Endothelial cell (in vitro differentiated cells): Measurements from ENCODE around the gene RFXANK. TPM values are rescaled to one million over a fixed set of nuclear protein-coding genes. Genes with fewer than 3 reads are reported as not detected.

ENCODE experiments used
- DNase-seq: peaks from one replicate; pipeline ENCODE4 v3.0.0; 2021; ENCODE audit warnings: low spot score
- H3K27ac Mint-ChIP-seq: one replicate; pipeline ENCODE4 v1.8.0; 2021; ENCODE audit warnings: mixed read lengths, inconsistent platforms; ENCODE audit not compliant: unreplicated experiment
- H3K27me3 Mint-ChIP-seq: one replicate; pipeline ENCODE4 v1.8.0; 2021; ENCODE audit warnings: mild to moderate bottlenecking, moderate library complexity, mixed read lengths, inconsistent platforms; ENCODE audit not compliant: unreplicated experiment
- H3K36me3 Mint-ChIP-seq: one replicate; pipeline ENCODE4 v1.8.0; 2021; ENCODE audit warnings: mild to moderate bottlenecking, low read depth, mixed read lengths, inconsistent platforms; ENCODE audit not compliant: unreplicated experiment
- H3K4me1 Mint-ChIP-seq: one replicate; pipeline ENCODE4 v1.8.0; 2021; ENCODE audit warnings: mild to moderate bottlenecking, mixed read lengths, inconsistent platforms; ENCODE audit not compliant: unreplicated experiment
- H3K4me3 Mint-ChIP-seq: one replicate; pipeline ENCODE4 v1.8.0; 2021; ENCODE audit warnings: mild to moderate bottlenecking, mixed read lengths, inconsistent platforms; ENCODE audit not compliant: unreplicated experiment
- H3K9me3 Mint-ChIP-seq: one replicate; pipeline ENCODE4 v1.8.0; 2021; ENCODE audit warnings: mixed read lengths, inconsistent platforms; ENCODE audit not compliant: unreplicated experiment
- total RNA-seq: library from RNA; stranded (reverse); fragmentation: NEBNext Ultra II Directional; extraction: Animal tissue kit (Norgen Biotek cat#: 25700); gene quantifications from one replicate; pipeline ENCODE4 v1.2.1, GENCODE V29; 2021; ENCODE audit not compliant: unreplicated experiment
- TF ChIP-seq, protein P1 (sequence below): fragments of 200-600 bp; sonication (generic); IDR thresholded peaks from one replicate; pipeline ENCODE4 v1.5.0; 2021; ENCODE audit warnings: antibody characterized with exemption; ENCODE audit not compliant: unreplicated experiment

RFXANK gene
- total RNA-seq, 1 donor from 2014 or later, result 131 TPM

DNA sequence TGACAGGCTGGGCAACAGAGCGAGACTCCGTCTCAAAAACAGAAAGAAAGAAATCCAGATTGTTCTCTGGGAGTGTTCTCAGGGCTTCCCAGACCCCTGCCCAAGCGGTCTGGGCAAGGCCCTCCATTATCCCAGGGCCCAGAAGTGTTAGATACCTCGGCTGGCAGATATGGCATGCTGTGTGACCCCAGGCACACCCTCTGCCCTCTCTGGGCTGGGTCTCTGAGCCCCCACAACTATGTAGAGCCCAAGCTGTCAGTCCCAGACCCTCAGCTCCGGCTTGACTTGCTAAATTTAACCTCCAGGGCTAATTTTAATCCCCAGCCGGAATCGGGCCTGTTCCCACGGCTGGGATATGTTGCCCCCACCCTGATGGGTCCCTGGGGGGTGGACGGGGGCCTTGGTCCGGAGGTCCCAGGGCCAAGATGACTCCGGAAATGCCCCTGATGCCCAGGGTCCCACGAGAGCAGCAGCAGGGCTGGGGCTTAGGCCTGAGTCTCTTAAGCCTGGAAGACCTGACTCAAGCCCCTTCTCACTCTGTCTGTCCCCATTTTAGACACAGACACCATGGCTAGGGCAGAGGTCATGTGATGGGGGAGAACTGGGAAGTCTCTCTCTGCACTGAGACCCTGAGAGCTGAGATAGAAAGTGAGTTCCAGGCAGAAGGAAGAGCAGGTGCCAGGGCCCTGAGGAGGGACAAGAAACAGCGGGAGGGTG lies 39.2 kb upstream of the RFXANK start:
- Mint-ChIP-seq H3K9me3 (no peaks in the 10 kb centered on the region), H3K4me1 (no peaks in the 10 kb centered on the region), H3K27me3 (peaks cover 4% of the 10 kb centered on the region), H3K4me3 (no peak overlapping the region), H3K36me3 (no peaks in the 10 kb centered on the region), H3K27ac (no peak overlapping the region)
- TF ChIP-seq, protein P1, sequence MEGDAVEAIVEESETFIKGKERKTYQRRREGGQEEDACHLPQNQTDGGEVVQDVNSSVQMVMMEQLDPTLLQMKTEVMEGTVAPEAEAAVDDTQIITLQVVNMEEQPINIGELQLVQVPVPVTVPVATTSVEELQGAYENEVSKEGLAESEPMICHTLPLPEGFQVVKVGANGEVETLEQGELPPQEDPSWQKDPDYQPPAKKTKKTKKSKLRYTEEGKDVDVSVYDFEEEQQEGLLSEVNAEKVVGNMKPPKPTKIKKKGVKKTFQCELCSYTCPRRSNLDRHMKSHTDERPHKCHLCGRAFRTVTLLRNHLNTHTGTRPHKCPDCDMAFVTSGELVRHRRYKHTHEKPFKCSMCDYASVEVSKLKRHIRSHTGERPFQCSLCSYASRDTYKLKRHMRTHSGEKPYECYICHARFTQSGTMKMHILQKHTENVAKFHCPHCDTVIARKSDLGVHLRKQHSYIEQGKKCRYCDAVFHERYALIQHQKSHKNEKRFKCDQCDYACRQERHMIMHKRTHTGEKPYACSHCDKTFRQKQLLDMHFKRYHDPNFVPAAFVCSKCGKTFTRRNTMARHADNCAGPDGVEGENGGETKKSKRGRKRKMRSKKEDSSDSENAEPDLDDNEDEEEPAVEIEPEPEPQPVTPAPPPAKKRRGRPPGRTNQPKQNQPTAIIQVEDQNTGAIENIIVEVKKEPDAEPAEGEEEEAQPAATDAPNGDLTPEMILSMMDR, result no peak
- DNase-seq, result no peak

DNA sequence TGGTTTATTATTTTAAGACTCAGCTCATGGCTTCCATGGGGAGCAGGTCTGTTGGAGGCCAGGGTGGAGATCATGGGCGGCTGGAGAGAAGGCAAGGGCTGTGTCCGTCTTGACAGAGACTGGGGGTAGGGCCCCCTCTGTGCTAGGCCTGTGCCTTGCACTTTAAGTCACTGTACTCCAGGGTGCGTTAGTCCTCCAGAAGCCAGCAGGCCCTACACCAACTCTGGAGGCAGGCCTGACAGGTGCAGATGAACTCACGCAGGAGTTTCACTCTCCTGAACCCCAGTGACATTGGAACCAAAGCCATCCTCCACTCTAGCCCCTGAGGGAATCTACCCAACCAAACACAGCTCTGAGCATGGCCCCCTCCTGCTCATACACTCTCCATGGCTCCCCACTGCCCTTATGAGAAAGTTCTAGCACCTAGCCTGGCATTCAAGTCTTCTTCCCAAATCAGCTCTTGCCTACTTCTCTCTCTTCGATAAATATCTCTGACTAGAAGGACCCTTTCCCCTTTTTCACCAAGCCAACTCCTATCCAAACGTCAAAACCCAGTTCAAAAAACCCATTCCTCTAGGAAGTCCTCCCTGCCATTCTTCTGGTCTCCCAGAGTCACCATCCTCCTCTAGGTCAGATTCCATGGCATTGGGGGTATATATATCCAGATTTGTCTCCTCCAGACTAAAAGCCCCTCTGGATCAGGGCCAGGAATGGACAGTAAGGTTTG lies 37.1 kb upstream of the RFXANK start:
- H3K4me1 Mint-ChIP-seq, result no peaks in the 10 kb centered on the region
- H3K4me3 Mint-ChIP-seq, result peak overlapping the region; percentile 69
- no peaks in the 10 kb centered on the region for H3K36me3 Mint-ChIP-seq
- TF ChIP-seq, protein P1, result no peak
- no peak overlapping the region for H3K27ac Mint-ChIP-seq
- H3K9me3 Mint-ChIP-seq, result no peaks in the 10 kb centered on the region
- H3K27me3 Mint-ChIP-seq, result peaks cover 4% of the 10 kb centered on the region
- no peak for DNase-seq

DNA sequence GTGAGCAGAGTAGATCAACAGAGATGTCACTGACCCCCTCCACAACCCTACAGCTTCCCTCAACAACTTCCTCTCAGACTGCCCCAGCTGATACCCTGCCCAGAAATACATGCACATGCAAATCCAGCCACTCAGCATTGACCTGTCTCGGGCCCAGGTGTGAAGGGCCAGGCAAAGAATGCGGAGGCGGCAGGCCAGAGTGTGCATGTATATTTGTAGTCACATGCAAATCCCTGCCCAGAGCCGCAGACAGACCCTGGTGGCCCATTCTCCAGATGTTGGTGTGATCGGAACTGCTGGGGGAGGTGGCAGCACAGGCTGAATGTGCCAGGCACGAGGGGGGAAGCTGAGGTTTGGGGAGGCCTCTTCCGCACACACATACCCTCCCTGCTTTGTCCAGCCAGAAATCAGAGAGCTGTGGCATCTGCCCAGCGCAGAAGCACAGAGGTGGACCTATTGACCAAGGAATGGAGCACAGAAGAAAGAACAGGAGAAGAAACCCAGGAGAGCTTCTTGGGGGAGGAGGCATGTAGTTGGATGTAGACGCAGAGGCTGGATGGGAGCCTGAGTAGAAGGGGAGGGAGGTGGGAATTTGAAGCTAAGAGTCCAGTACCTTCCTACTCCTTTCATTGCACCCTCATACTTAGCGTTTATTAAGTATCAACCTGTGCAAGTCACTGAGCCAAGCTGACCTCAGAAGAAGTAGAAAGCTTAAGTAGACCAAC lies 36.4 kb upstream of the RFXANK start:
- Mint-ChIP-seq H3K36me3 (no peaks in the 10 kb centered on the region), H3K4me1 (no peaks in the 10 kb centered on the region), H3K27ac (no peak overlapping the region), H3K9me3 (no peaks in the 10 kb centered on the region), H3K27me3 (peaks cover 4% of the 10 kb centered on the region), H3K4me3 (peak overlapping the region; percentile 77)
- TF ChIP-seq, protein P1, result no peak
- DNase-seq, result no peak

DNA sequence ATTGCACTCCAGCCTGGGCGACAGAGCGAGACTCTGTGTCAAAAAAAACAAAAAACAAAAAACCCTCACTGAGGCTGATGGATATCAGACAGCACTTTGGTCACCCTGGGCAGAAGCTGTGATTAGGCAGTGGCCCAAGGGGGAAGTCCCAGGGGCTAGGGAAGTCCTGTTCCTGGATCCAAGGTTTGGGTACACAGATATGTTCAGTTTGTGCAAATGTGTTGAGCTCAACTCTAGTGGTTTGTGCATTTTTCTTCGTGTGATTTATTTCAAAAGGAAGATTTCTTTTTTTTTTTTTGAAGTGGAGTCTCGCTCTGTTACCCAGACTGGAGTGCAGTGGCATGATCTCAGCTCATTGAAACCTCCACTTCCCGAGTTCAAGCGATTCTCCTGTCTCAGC lies 34.2 kb upstream of the RFXANK start:
- H3K27ac Mint-ChIP-seq, result no peak overlapping the region
- H3K9me3 Mint-ChIP-seq, result no peaks in the 10 kb centered on the region
- no peak overlapping the region for H3K4me3 Mint-ChIP-seq
- no peak for DNase-seq
- H3K27me3 Mint-ChIP-seq, result peaks cover 7% of the 10 kb centered on the region
- TF ChIP-seq, protein P1, result no peak
- peaks cover 3% of the 10 kb centered on the region for H3K4me1 Mint-ChIP-seq
- H3K36me3 Mint-ChIP-seq, result peaks cover 4% of the 10 kb centered on the region
